ELR (cell line): ENCODE results near the gene THRB.
A peak's percentile ranks its signal among the peaks of the same experiment; 100 is the strongest.

ENCODE experiments used
- DNase-seq: peaks from one replicate; pipeline ENCODE4 v3.0.0-alpha.2; 2015; ENCODE audit warnings: low read depth

The THRB gene

GRCh38 chr3:24512564-24513197 lies 18.0 kb upstream of the THRB start:
- no peak for DNase-seq

- peak; percentile 52 for DNase-seq
Measured at GRCh38 chr3:24510030-24510648, 15.5 kb upstream of the THRB start.

DNA sequence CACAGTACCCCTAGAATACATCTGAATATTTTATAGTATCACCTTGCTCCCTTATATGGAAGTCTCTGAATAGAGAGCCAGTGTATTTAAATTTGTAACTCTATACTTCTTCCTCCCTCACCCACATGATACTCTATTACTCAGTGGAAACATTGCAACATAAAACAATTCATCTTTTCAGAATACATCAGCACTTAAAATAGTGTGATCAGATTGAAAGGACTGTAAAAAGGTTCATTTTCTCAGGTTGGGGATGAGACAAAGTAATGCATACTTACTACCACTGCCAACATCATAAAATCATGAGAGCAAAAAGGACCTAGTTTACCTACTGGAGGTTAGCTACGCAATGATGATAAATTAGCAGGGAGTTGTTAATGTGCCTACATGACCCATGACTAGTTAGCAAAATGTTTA lies 13.8 kb upstream of the THRB start:
- peak; percentile 23 for DNase-seq

DNA sequence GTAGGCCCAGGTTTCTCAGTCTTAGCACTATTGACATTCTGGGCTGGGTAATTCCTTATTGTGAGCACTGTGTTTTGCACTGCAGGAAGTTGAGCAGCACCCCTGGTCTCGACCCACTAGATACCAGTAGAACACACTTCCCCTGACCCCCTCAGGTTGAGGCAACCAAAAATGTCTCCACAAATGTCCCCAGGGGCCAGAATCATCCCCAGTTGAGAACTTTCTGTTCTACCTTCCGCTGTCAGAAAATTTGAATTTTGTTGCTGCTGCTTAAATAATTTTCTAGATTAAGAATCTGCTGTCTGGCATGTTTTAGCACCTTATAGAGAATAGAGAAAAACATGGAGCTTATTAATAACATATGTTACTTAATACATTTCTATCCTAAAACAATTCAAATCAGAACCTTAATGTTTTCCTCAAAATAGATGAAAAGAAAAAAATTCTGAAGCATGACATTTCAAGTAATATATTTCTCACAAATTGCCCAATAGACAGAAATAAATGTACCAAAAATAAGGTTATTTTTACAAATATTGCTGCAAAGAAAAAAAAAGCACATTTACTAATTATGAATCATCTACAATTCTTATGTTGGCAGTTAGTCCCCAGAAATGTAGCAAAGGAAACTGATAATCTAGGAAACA lies 13.2 kb upstream of the THRB start:
- DNase-seq = no peak

DNA sequence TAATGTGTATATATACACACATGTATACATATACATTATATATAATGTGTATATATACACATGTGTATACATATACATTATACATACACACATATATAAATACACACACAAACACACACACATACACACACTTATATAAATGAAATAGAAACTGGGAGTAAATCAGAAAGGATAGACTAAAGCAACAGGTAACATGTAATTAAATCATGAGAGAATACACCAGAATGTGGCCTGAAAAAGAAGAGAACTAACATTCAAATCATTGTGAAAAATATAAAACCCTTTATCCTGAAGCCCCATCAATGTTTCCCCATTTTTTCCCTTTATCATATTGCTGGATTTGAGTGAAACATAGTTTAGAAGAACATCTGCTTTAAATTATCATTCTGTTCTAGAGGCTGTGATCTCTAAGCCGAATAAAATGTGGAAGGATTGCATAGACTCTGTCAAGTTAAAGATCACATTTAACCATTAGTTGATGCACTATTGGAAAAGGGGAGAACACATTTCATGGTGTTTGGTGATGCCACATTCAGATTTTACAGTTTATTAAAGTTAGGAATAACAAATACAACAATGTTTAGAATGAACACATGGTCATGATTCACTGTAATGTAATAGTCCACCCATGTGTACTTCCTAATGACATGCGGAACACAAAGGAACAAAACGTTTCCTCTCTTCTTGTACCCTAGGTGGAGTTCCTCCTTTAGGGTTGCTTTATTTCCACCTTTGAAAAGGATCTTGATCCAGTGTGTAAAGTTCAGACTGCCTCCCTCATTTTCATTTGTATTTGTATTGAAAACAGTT lies 12.5 kb upstream of the THRB start:
- no peak for DNase-seq

- DNase-seq = no peak
Measured at GRCh38 chr3:24505691-24506550, 11.3 kb upstream of the THRB start.

DNA sequence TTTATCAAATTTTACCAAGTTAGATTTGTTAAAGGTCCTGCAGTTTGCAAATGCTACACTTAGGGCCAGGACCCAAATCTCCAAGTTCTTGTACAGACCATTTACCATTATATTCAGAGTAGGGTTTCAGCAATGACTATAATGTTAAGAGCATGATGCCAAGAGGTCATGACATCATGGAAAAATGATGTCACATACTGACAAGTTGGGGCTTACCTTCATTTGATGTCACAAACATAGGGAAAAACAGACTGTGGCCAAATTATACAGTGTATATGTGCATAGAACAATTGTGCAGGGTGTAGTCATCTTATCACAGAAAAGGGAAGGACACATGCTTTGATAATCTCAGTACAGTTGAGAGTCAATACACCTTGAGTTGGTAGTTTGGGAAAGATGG lies 10.1 kb upstream of the THRB start:
- DNase-seq = no peak

DNA sequence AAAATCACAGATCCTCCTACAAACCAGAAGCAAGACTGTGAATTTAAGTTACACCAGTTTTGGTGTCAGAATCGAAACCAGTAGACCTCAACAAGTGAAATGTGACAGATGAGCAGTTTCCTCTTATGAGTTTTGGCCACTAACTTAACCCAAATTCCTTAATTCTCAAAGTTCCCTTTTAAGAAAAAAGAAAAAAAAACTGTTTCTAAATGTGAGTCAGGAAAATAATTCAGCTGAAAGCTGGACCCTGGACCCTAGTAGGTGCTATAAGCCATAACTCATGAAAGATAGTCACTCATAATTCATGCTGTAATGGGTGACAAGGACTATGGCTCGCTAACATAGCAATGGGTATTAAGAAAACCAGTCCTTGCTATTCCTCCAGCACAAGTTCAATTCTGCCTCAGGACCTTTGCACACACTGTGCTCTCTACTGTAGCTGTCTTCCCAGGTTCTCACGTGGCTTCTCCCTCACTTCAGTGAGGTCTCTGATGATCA lies 9.0 kb upstream of the THRB start:
- DNase-seq = no peak

GRCh38 chr3:24502690-24503089 lies 8.0 kb upstream of the THRB start:
- DNase-seq = peak; percentile 52

DNA sequence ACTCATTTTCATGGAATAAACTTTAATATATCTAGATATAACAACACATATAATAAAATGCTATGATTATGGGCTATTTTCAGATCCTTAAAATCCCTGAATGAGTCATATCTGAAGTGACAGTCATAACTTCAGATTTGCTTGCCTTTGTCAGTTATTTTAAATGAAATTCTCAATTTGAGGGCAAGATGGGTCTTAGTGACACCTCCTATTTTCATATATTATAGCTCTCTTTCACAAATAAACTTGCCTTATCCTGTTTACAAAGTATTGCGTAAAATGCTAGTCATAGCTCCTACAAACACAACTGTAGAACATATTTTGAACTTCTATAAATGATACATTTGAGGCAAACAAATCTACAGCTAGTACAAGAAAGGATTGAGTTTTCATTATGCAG lies 6.2 kb upstream of the THRB start:
- DNase-seq = no peak

- peak; percentile 18 for DNase-seq
Measured at GRCh38 chr3:24499991-24500390, 5.3 kb upstream of the THRB start.

- no peak for DNase-seq
Measured at GRCh38 chr3:24498796-24499195, 4.1 kb upstream of the THRB start.

GRCh38 chr3:24498391-24498790 lies 3.7 kb upstream of the THRB start:
- no peak for DNase-seq

- no peak for DNase-seq
Measured at GRCh38 chr3:24497942-24498341, 3.3 kb upstream of the THRB start.

GRCh38 chr3:24496529-24497482 lies 2.2 kb upstream of the THRB start:
- DNase-seq = peak; percentile 53

GRCh38 chr3:24495326-24495994 lies 810 bp upstream of the THRB start:
- DNase-seq = peak; percentile 12

DNA sequence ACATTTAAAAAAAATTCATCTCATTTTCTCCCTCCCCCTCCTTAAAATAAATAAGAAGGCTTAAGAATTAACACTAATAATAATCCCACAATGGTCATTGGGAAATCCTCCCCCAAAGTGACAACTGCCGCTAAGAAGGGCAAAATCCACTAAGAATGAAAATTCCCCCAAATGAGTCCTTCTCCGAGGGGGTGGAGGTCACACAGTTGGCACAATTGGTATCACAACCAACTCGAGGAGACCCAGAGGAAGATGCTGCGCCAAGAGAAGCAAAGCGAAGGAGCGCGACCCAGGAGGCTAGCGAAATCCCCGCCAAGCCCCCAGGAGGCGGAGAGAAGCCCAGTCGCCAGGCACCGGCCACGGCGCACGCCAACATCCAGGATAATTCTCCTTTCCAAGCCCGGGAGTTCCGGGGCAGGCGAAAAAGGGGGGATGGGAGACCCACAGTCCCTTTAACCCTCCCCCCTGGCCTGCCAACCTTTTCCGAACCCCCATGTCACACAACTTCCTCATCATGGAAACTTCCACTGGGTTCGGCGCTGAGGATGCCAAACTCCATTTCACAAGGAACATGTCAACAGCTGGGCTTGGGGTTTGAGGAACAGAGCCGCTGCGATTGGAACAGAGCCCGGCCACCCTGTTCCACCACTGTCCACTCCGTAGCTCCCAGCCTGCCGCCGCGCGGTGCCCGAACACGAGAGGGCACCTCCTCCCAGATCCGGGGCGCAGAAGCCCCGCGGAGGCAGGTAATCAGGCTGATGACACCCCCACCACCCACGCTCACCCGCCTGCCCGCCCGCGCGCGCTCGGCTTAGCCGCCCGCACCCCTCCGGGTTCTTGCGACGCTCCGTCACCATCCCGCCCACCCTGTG lies 668 bp downstream of the THRB start:
- DNase-seq = peak; percentile 6

- no peak for DNase-seq
Measured at GRCh38 chr3:24492971-24493551, 1.6 kb downstream of the THRB start.
